ENCODE results near the gene REV3L.

- TF ChIP-seq, protein P1, sequence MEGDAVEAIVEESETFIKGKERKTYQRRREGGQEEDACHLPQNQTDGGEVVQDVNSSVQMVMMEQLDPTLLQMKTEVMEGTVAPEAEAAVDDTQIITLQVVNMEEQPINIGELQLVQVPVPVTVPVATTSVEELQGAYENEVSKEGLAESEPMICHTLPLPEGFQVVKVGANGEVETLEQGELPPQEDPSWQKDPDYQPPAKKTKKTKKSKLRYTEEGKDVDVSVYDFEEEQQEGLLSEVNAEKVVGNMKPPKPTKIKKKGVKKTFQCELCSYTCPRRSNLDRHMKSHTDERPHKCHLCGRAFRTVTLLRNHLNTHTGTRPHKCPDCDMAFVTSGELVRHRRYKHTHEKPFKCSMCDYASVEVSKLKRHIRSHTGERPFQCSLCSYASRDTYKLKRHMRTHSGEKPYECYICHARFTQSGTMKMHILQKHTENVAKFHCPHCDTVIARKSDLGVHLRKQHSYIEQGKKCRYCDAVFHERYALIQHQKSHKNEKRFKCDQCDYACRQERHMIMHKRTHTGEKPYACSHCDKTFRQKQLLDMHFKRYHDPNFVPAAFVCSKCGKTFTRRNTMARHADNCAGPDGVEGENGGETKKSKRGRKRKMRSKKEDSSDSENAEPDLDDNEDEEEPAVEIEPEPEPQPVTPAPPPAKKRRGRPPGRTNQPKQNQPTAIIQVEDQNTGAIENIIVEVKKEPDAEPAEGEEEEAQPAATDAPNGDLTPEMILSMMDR (IDR thresholded peaks at IDR 0.05; ENCODE audit: insufficient read depth, low read length) = no peak
- no peak for TF ChIP-seq POLR2AphosphoS5 (IDR thresholded peaks at IDR 0.05; ENCODE audit: low read depth)
- TF ChIP-seq REST (IDR thresholded peaks at IDR 0.05; ENCODE audit: insufficient replicate concordance, low read depth) = no peak
- no peak for TF ChIP-seq GABPA (IDR thresholded peaks at IDR 0.05; ENCODE audit: low read depth)
- TF ChIP-seq SPI1 (IDR thresholded peaks at IDR 0.05; ENCODE audit: borderline replicate concordance, low read depth) = no peak
These were observed 34.9 kb upstream of the REV3L start for GRCh38 chr6:111517965-111518364.

All from HL-60 (cell line).